HK-2 (cell line): ENCODE data around the gene ZNF662.

Experiments used
- DNase-seq: peaks from one replicate; pipeline ENCODE4 v3.0.0-alpha.2; 2018; ENCODE audit not compliant: unreplicated experiment

The ZNF662 gene

GRCh38 chr3:42936157-42936981, 30.4 kb downstream of the ZNF662 start:
- no peak for DNase-seq

GRCh38 chr3:42937334-42937733, 31.4 kb downstream of the ZNF662 start:
- DNase-seq: no peak

- no peak for DNase-seq
These were observed 36.8 kb downstream of the ZNF662 start for GRCh38 chr3:42942693-42943092.

- DNase-seq: no peak
These were observed 40.1 kb downstream of the ZNF662 start for GRCh38 chr3:42946050-42946449.

GRCh38 chr3:42957573-42957972, 51.6 kb downstream of the ZNF662 start:
- DNase-seq: no peak

GRCh38 chr3:42960282-42960681, 54.3 kb downstream of the ZNF662 start:
- DNase-seq: no peak

GRCh38 chr3:42960786-42961185, 54.8 kb downstream of the ZNF662 start:
- DNase-seq: no peak

- DNase-seq: peak; percentile 5
These were observed 55.7 kb downstream of the ZNF662 start for GRCh38 chr3:42961633-42962032.

GRCh38 chr3:42963269-42963668, 57.3 kb downstream of the ZNF662 start:
- DNase-seq: no peak

- DNase-seq: no peak
These were observed 58.3 kb downstream of the ZNF662 start for GRCh38 chr3:42964266-42964665.
